ENCODE data around the gene AQP12B.

Gene AQP12B

DNA sequence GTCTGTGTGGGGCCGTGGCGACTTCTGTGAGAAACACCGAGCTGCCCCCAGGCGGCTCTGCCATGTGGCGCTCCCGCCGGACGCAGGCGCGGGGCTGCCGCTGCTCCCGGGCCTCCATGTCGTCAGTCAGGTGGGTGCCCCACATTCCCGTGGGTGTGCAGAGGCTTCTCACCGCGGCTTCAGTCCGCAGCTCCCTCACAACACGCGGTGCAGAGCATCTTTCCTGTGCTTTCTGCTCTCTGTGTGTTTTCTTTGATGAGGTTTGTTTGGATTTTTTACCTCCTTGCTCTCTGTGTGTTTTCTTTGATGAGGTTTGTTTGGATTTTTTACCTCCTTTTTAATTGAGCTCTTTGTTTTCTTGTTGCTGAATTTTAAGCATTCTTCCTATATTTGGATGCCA is 22.0 kb upstream of the AQP12B start:
- Histone ChIP-seq H3K27me3 (ENCODE audit: insufficient read depth, low read length, poor library complexity) (no peaks in the 10 kb centered on the region), H3K56ac (ENCODE audit: low read length) (no peak overlapping the region), H3K27ac (ENCODE audit: low read depth, low read length) (no peak overlapping the region), H3K18ac (ENCODE audit: low read length) (no peak overlapping the region), H2BK15ac (replicated peaks; ENCODE audit: low read depth) (no peak overlapping the region), H2AK5ac (ENCODE audit: low read length) (no peak overlapping the region), H3K79me1 (ENCODE audit: low read length) (no peaks in the 10 kb centered on the region), H3K9ac (ENCODE audit: low read length) (no peak overlapping the region), H2BK5ac (ENCODE audit: low read length) (no peak overlapping the region), H3K79me2 (ENCODE audit: control insufficient read depth, insufficient read depth, low read length) (no peaks in the 10 kb centered on the region), H3K4me1 (ENCODE audit: control insufficient read depth, low read depth, low read length) (no peaks in the 10 kb centered on the region), H4K8ac (ENCODE audit: low read depth, low read length) (no peak overlapping the region), H3K23ac (ENCODE audit: low read length) (no peak overlapping the region), H2BK120ac (ENCODE audit: low read depth, low read length) (no peak overlapping the region), H3K36me3 (ENCODE audit: control insufficient read depth, insufficient read depth, low read length) (no peaks in the 10 kb centered on the region), H3K4me2 (ENCODE audit: low read length) (no peak overlapping the region), H3K4ac (ENCODE audit: low read depth, low read length) (no peak overlapping the region), H4K5ac (ENCODE audit: low read length) (no peak overlapping the region), H3K4me3 (ENCODE audit: low read length) (no peak overlapping the region)
- WGBS (ENCODE audit: extremely low coverage, insufficient coverage, low lambda C conversion rate): no CpG with 5 or more reads among the region's 19 CpGs
- no peak for DNase-seq

DNA sequence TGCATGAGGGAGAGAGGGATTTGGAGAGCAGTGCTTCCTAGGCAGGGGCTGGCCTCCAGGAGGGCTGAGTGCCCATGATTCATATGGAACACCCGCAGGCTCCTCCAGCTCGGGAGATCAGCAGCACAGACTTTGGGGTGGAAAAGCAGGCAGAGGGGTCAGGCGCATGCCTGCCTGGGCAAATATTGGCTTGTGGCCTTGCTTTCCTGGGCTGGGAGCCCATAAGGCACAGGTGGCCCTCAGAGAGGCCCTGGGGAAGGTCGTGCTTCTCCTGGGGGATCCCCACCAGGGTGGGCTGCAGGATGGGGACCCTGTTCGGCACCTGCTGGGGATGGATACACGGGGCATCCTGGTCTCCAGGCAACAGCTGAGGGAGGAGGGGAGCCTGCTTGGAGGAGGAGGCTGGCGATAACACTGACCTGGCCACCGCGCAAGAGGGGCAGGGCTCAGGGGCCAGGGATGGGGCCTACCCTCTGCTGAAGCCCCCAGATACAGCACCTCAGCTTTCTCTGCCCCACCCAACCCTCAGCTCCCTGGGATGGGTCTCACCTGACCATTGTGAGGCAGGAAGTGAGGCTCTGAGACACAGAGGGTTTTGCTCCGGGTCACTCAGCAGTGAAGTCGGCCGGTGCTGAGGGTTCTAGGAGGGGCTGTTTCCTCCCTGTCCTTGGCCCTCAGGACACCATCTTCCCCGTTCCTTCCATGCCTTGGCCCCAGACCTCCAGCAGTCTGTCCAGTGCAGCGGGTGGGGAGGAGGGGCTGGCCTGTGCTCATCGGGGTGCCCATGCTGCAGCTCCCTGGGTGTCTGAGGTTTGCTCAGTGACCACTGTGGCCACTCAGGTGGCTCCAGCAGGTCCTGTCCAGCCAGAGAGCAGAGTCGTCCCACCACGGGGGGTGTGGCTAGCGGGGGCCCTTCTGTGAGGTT is 21.0 kb upstream of the AQP12B start:
- H3K4me1 ChIP-seq (ENCODE audit: control insufficient read depth, low read depth, low read length): no peaks in the 10 kb centered on the region
- no peak overlapping the region for H3K4me3 ChIP-seq (ENCODE audit: low read length)
- no peak overlapping the region for H2BK5ac ChIP-seq (ENCODE audit: low read length)
- no peak overlapping the region for H3K4ac ChIP-seq (ENCODE audit: low read depth, low read length)
- no peak overlapping the region for H4K8ac ChIP-seq (ENCODE audit: low read depth, low read length)
- H3K4me2 ChIP-seq (ENCODE audit: low read length): no peak overlapping the region
- no peak overlapping the region for H3K23ac ChIP-seq (ENCODE audit: low read length)
- WGBS (ENCODE audit: extremely low coverage, insufficient coverage, low lambda C conversion rate): no CpG with 5 or more reads among the region's 18 CpGs
- no peak overlapping the region for H2AK5ac ChIP-seq (ENCODE audit: low read length)
- H3K27me3 ChIP-seq (ENCODE audit: insufficient read depth, low read length, poor library complexity): no peaks in the 10 kb centered on the region
- H3K36me3 ChIP-seq (ENCODE audit: control insufficient read depth, insufficient read depth, low read length): no peaks in the 10 kb centered on the region
- H3K27ac ChIP-seq (ENCODE audit: low read depth, low read length): no peak overlapping the region
- no peak overlapping the region for H2BK120ac ChIP-seq (ENCODE audit: low read depth, low read length)
- H3K79me1 ChIP-seq (ENCODE audit: low read length): no peaks in the 10 kb centered on the region
- H2BK15ac ChIP-seq (replicated peaks; ENCODE audit: low read depth): no peak overlapping the region
- no peak overlapping the region for H3K18ac ChIP-seq (ENCODE audit: low read length)
- no peak overlapping the region for H4K5ac ChIP-seq (ENCODE audit: low read length)
- no peak overlapping the region for H3K9ac ChIP-seq (ENCODE audit: low read length)
- H3K79me2 ChIP-seq (ENCODE audit: control insufficient read depth, insufficient read depth, low read length): no peaks in the 10 kb centered on the region
- no peak for DNase-seq
- no peak overlapping the region for H3K56ac ChIP-seq (ENCODE audit: low read length)

DNA sequence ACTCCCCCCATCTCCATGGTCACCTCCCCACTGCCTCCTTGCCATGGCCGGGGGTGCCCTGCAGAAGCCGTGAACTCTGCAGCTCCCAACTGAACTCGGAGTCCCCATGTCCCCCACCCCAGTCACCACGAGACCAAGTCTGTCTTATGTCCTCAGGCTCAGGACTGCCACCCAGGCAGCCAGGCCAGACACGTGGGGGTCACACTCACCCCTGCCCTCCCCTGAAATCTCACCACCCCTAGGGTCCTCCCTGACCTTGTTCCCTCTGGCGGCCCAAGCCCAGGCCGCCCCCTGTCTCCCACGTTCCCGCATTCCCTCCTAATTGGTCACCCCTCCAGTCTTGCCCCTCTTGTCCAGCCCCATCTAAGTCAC is 19.9 kb upstream of the AQP12B start:
- H3K4me1 ChIP-seq (ENCODE audit: control insufficient read depth, low read depth, low read length): no peaks in the 10 kb centered on the region
- H3K36me3 ChIP-seq (ENCODE audit: control insufficient read depth, insufficient read depth, low read length): no peaks in the 10 kb centered on the region
- no CpG with 5 or more reads among the region's 9 CpGs for WGBS (ENCODE audit: extremely low coverage, insufficient coverage, low lambda C conversion rate)
- no peaks in the 10 kb centered on the region for H3K79me1 ChIP-seq (ENCODE audit: low read length)
- no peaks in the 10 kb centered on the region for H3K79me2 ChIP-seq (ENCODE audit: control insufficient read depth, insufficient read depth, low read length)
- no peak overlapping the region for H2BK5ac ChIP-seq (ENCODE audit: low read length)
- DNase-seq: no peak
- no peak overlapping the region for H4K5ac ChIP-seq (ENCODE audit: low read length)
- H3K4ac ChIP-seq (ENCODE audit: low read depth, low read length): no peak overlapping the region
- no peak overlapping the region for H3K4me2 ChIP-seq (ENCODE audit: low read length)
- no peak overlapping the region for H3K56ac ChIP-seq (ENCODE audit: low read length)
- H3K23ac ChIP-seq (ENCODE audit: low read length): no peak overlapping the region
- no peak overlapping the region for H2BK15ac ChIP-seq (replicated peaks; ENCODE audit: low read depth)
- no peak overlapping the region for H2BK120ac ChIP-seq (ENCODE audit: low read depth, low read length)
- no peak overlapping the region for H3K27ac ChIP-seq (ENCODE audit: low read depth, low read length)
- no peak overlapping the region for H3K9ac ChIP-seq (ENCODE audit: low read length)
- H3K27me3 ChIP-seq (ENCODE audit: insufficient read depth, low read length, poor library complexity): no peaks in the 10 kb centered on the region
- no peak overlapping the region for H2AK5ac ChIP-seq (ENCODE audit: low read length)
- no peak overlapping the region for H3K4me3 ChIP-seq (ENCODE audit: low read length)
- no peak overlapping the region for H4K8ac ChIP-seq (ENCODE audit: low read depth, low read length)
- no peak overlapping the region for H3K18ac ChIP-seq (ENCODE audit: low read length)

DNA sequence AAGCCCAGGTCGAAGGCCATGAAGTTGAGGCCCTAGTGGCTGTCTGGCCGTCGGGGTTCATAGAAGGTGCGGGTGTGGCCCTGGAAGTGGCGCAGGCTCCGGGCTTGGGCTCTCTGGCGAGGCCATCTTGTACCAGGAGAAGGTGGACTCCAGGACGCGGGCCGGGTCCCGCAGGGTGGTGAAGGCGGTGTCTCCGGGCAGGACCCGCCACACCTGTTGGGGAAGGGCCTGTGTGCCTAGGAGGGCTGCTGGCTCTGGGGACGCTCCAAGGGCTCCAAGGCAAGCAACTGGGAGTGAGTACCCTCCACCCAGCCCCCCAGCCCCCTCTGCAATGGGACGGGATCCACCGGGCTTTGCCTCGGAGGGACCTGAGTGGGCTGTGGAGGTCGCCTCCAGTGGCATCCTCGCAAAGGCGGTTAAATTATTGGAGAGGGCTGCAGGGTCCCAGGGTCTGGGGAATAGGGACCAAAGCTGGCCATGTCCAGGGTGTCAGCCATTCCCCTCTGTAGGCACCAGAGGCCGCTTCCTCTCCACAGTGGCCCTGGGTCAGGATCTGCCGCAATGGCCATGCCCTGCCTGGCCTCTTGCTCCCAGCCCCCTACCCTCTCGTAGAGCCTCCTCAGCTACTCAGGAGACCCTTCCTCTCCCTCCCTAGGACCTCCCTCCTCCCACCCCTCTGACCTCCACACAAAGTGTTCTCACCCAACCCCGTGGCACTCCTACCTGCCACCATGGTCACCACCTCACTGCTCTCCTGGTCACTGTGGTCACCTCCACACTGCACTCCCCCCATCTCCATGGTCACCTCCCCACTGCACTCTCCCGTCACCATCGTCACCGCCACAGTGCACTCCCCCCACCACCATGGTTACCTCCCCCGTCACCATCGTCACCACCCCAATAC is 19.3 kb upstream of the AQP12B start:
- no CpG with 5 or more reads among the region's 30 CpGs for WGBS (ENCODE audit: extremely low coverage, insufficient coverage, low lambda C conversion rate)
- no peak overlapping the region for H3K4me2 ChIP-seq (ENCODE audit: low read length)
- no peak overlapping the region for H2BK120ac ChIP-seq (ENCODE audit: low read depth, low read length)
- H4K5ac ChIP-seq (ENCODE audit: low read length): no peak overlapping the region
- DNase-seq: no peak
- H3K36me3 ChIP-seq (ENCODE audit: control insufficient read depth, insufficient read depth, low read length): no peaks in the 10 kb centered on the region
- no peaks in the 10 kb centered on the region for H3K4me1 ChIP-seq (ENCODE audit: control insufficient read depth, low read depth, low read length)
- H3K56ac ChIP-seq (ENCODE audit: low read length): no peak overlapping the region
- no peak overlapping the region for H3K23ac ChIP-seq (ENCODE audit: low read length)
- no peak overlapping the region for H2AK5ac ChIP-seq (ENCODE audit: low read length)
- H2BK15ac ChIP-seq (replicated peaks; ENCODE audit: low read depth): no peak overlapping the region
- no peak overlapping the region for H3K27ac ChIP-seq (ENCODE audit: low read depth, low read length)
- no peaks in the 10 kb centered on the region for H3K79me2 ChIP-seq (ENCODE audit: control insufficient read depth, insufficient read depth, low read length)
- H3K9ac ChIP-seq (ENCODE audit: low read length): no peak overlapping the region
- H2BK5ac ChIP-seq (ENCODE audit: low read length): no peak overlapping the region
- H3K27me3 ChIP-seq (ENCODE audit: insufficient read depth, low read length, poor library complexity): no peaks in the 10 kb centered on the region
- no peak overlapping the region for H3K4me3 ChIP-seq (ENCODE audit: low read length)
- H3K4ac ChIP-seq (ENCODE audit: low read depth, low read length): no peak overlapping the region
- no peak overlapping the region for H4K8ac ChIP-seq (ENCODE audit: low read depth, low read length)
- no peak overlapping the region for H3K18ac ChIP-seq (ENCODE audit: low read length)
- no peaks in the 10 kb centered on the region for H3K79me1 ChIP-seq (ENCODE audit: low read length)

DNA sequence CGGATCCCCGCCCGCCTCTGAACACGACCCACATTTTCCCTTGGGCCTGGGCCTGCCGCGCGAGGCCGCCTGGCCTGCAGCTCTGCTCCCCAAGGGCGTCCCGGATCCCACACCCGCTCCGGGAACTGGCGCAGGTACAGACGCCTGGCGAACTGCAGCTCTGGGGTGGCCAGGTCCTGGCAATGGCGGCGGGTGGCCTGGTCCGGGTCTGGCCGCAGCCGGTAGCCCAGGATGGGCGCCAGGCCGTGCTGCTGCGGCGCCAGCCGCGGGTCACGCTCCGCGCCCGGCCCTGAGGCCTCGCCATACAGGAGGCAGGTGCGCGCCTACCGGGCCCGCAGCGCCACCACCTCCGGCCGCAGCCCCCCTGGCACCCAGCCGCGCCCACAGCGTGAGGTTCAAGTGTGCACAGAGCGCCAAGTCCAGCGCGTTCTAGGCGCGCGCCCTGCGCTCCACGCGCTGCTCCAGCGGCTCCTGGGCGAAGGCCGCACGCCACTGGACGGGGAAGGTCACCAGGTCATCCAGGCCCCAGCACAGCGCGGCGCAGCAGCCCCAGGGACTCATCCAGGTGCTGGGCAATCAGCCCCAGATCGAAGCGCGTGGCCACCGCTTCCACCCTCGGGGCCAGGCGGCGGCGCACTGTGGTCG is 18.5 kb upstream of the AQP12B start:
- Histone ChIP-seq H3K79me1 (ENCODE audit: low read length) (no peaks in the 10 kb centered on the region), H3K9ac (ENCODE audit: low read length) (no peak overlapping the region), H2AK5ac (ENCODE audit: low read length) (no peak overlapping the region), H3K4ac (ENCODE audit: low read depth, low read length) (no peak overlapping the region), H3K23ac (ENCODE audit: low read length) (no peak overlapping the region), H4K8ac (ENCODE audit: low read depth, low read length) (no peak overlapping the region), H3K4me1 (ENCODE audit: control insufficient read depth, low read depth, low read length) (no peaks in the 10 kb centered on the region), H2BK15ac (replicated peaks; ENCODE audit: low read depth) (no peak overlapping the region), H3K27ac (ENCODE audit: low read depth, low read length) (no peak overlapping the region), H3K27me3 (ENCODE audit: insufficient read depth, low read length, poor library complexity) (no peaks in the 10 kb centered on the region), H3K4me3 (ENCODE audit: low read length) (no peak overlapping the region), H3K56ac (ENCODE audit: low read length) (no peak overlapping the region), H3K79me2 (ENCODE audit: control insufficient read depth, insufficient read depth, low read length) (no peaks in the 10 kb centered on the region), H3K4me2 (ENCODE audit: low read length) (no peak overlapping the region), H3K18ac (ENCODE audit: low read length) (no peak overlapping the region), H2BK5ac (ENCODE audit: low read length) (no peak overlapping the region), H2BK120ac (ENCODE audit: low read depth, low read length) (no peak overlapping the region), H4K5ac (ENCODE audit: low read length) (no peak overlapping the region), H3K36me3 (ENCODE audit: control insufficient read depth, insufficient read depth, low read length) (no peaks in the 10 kb centered on the region)
- no peak for DNase-seq
- WGBS (ENCODE audit: extremely low coverage, insufficient coverage, low lambda C conversion rate): no CpG with 5 or more reads among the region's 67 CpGs

Data from mesendoderm (in vitro differentiated cells).